HG03196 (cell line): ENCODE results near the gene MCF2L.

Experiments used
- ATAC-seq: cut with Tn5 transposase; IDR thresholded peaks from one replicate; pipeline ENCODE4 v1.9.1; 2021; ENCODE audit not compliant: unreplicated experiment

MCF2L gene

DNA sequence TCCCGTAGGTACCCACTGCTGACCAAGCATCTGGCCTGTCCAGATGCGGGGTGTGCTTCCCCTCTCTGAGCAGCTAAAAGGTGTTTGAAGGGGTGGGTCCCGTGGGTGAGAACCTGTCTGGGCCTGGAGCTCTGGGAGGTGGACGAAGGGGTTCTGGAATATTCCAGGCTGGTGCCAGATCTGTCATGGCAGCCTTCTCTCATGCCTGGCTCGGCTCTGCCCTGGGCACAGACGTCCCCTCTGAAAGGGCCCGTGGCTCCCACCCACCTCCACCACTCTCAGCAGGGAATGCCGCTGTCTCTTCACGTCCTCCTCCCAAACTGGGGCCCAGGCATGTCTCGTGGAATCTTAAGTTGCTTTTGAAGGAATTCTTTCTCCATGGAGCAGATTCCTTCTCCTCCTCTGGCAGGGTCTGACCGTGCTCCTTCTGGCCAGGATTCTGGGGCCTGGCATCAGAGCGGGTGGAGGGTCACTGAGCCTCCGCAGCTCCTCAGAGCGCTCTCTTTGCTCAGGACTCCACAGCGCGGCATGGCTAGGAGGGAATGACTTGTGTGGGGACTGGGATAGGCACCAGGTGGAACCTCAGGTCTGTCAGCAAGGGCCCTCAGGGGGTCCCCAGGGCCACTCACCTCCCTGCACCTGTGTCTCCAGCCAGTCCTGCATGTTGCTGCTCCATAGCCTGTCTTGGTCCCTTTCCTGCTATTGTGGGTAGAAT, 5.9 kb upstream of the MCF2L start:
- ATAC-seq = no peak

DNA sequence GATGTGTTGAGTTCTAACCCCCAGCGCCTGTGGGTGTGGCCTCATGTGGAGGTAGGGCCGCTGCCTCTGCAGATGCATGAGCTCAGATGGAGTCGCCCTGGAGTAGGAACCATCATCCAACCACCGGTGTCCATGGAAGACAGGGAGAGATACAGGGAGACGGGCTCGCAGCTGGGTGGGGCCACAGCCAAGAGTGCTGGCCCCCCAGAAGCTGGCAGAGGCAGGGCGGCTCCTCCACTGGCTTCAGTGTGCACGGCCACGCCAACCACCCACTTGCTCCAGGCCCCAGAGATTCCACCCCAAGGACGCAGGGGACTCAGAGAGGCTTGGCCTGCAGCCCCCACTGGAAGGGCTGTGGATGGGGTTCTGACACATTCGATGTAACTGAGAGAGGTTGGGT, 5.4 kb upstream of the MCF2L start:
- no peak for ATAC-seq

DNA sequence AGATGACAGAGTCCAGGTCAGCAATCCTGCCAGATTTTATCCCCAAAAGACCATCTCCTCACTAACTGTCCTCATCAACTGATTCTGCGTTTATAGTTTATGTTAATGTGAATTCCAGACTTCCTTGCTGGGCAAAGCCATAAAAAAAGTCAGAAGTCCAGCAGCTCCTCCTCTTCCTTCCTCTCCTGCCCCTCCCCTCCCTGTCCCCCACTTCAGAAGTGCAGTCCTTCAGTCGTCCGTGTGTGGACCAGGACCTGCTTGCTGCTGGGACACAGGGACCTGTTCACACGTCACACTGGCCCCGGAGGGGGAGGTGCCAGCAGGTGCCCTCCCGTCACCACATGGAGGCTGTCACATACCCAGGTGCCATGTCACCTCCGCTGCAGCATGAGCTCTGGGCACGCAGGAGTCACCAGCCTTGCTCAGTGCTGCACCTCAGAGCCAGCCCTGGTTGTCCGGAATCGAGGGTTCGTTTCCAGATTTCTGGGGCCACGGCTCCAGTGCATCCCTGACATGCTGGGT, 4.0 kb upstream of the MCF2L start:
- ATAC-seq = no peak

DNA sequence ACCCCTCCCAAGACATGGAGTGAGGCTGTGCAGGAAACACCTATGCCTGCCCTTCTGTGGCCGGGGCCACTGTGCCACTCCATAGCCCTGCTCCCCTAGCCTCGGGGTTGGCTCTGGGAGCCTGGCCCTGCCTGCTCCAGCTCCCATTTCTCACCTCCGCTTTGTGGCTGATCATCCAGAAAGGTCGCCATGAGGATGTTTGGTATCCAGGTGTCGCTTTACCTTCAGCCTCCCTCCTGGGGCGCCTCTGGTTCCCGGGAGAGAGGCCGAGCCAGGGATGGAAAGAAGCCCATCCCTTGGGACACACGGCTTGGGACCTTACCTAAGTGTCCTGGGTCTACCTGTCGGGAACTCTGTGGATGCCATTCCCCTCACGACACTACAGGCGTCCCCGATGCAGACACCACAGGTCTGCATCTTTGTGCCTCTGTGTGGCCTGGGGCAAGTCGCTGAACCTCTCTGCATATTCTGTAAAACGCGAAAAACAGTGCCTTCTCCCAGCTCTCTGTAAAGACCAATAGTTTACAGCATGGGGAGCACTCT, 3.4 kb upstream of the MCF2L start:
- ATAC-seq = no peak

DNA sequence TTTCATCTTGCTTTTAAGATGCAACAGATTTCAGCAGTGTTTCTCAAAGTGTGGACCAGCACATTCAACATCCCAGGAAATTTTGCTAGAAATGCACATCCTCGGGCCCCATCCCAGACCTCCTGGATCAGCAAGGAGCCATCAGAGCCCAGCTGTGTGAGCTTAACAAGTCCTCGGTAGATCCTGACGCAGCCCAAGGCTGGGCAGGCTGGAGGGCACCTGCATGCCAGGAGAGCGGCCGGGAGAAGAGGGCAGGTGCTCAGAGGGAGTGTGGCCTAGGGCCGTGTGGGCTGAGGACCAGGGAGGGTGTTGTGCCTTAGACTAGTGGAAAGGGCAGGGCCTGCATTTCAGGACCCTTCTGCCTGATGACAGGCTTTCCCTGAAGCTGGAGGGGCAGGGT, 2.2 kb upstream of the MCF2L start:
- no peak for ATAC-seq

DNA sequence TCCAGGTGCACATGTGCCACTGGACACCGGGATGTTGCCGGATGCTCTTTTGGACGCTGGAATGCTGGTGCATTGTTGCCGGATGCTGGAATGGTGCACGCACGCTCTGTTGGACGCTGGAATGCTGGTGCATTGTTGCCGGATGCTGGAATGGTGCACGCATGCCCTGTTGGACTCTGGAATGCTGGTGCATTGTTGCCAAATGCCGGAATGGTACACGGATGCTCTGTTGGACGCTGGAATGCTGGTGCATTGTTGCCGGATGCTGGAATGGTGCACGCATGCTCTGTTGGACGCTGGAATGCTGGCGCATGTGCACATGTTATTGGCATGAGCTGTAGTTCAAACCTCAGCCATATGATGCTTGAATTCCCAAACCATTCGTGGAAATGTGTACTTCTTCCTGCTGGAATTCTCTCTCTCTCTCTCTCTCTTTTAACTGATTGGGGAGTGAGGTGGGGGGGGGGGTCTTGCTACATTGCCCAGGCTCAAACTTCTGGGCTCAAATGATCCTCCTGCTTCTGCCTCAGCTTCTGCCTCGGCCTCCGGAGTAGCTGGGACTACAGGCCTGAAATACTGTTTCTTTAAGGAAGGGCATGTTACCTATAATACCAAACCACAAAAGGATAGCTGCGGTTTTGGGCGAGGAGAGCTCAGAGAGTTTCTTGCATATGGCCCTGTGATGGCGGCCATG, 1.2 kb upstream of the MCF2L start:
- no peak for ATAC-seq

DNA sequence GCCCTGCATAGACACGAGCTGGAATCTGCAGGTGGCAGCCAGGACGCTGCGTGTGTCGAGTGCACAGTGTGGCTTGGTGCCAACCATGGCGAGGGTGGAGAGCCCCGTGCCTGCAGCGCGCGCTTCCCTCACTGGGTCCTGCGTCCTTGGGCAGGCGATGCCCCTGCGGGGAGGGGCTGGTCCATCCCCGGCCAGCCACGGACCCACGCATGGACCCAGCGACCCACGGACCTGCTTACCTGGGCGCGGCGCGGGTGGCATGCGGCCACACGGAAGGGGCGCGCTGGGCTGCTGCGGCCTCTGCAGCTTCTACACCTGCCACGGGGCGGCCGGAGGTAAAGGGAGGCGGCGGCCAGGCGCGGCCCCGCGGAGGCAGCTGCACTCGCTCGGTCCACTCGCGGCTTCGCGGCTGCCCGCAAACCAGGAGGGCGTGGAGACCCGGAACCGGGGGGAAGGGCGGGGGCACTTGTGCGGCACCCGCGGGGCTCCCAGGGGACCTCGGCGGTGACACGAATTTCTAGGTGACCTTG, 569 bp upstream of the MCF2L start:
- no peak for ATAC-seq

DNA sequence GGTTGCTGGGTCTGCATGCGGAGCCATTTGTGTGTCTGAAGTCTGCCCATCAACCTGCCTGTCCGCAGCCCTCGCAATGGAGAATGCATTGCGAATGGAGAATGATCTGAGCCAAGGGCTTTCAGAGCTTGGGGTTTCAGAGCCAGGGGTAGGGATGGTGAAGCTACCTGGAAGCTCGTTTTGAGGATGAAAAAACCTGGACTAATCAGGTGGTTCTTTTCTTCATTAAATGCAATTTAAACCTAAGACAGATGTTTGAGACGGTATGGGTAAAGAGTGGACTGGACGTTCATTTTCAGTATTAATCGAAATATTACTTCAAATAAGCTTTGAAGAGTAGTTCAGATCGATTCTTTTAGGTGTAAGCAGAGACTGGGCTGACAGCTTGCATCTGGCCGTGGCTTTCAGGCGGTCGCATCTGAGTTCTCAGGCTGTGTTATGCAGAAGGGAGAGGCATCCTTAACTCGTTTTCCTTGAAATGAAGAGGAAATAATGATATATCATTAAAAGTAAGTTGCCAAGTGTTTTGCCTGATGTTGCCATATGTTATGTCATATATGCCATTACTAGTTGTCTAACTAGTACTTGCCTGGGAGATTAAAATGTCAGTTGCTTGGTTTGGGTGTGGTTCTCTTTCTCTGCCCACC, 801 bp downstream of the MCF2L start:
- ATAC-seq = no peak

DNA sequence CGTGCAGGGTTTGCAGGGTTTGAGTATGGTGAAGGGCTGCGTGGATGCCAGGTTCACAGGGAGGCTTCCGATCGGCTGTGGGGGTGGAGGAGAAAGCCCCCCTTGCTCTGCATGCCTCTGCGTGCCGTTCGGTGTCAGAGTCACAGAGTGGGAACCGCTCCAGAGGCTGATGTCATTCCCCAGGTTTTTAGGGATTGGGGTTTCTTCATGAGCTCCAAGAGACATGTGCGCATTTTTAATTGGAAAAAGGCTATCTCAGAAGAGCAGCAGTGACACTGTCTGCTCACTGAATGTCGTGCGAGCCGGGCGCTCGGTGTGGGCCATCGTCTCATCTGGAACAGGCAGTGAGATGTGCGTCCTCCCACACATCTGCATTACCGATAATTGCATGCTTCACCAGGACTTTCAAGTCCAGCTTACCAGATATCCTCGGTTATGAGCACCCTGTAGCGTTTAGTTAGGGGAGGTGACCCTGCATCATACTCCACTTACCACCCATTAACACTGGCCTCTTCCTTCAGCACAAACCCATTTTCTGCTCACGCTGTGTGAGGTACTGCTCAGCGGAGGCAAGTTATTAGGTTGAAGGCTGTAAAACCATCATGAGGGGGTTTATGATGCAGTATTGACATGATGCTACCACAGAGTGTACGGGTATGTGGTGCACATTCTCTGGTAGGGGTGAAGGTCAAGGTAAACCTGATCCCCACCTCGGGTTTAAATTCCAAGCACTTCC, 1.7 kb downstream of the MCF2L start:
- no peak for ATAC-seq

DNA sequence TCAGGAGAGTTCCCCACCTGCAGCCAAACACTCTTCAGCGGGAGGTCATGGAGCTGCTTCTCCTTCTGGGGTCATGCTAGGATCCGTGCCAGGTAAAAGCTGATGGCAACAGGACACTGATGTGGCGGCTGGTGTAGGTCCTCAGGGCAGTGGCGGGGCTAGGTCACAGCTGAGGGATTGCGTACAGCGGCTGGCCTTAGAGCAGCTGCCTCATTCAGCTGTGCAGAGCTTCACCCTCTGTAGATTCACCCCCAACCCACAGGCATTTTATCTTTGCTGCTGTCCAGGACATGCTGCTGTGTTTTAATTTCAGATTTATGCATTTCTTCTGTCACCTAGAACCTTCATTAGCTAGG, 2.3 kb downstream of the MCF2L start:
- no peak for ATAC-seq

DNA sequence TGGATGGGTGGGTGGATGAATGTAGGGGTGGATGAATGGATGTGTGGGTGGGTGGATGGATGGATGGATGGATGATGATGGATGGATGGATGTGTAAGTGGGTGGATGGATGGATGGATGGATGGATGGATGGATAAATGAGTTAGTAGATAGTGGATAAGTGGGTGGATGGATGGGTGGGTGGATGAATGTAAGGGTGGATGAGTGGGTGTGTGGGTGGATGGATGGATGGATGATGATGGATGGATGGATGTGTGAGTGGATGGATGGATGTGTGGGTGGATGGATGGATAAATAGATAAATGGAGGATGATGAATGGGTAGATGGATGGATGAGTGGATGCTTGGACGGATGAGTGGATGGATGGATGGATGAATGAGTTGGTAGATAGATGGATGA, 3.2 kb downstream of the MCF2L start:
- no peak for ATAC-seq

DNA sequence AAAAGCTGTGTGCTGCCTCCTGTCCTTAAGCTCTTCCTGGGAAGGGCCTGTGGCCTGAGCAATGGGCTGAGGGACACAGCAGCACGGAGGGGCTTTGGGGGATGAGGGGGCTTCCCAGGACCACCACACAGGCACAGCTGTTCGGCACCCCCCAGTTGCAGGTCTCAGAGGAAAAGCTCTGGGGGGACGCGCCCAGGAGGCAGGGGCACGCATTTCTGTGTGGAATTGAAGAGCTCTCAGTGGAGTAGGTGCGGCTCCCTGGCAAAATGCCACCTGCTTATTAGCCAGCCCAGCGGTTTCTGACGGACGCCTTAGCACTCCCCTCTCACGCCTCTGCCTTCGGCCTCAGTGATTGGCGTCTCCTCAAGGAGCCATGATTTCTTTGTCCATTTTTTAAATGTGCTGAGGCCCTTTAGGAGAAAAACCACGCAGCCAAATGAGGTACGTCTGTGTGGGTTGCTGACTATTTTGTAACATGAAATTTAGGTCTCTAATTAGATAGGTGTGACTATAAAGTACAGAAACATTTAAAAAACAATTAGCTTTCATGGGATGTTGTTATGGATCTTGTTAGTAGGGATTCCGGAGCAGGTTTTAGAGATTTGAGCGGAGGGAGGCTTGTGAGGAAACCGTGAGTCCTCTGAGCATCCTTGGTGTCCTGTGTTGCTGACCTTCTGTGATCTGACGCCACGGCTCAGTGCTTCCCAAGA, 4.0 kb downstream of the MCF2L start:
- ATAC-seq = no peak

DNA sequence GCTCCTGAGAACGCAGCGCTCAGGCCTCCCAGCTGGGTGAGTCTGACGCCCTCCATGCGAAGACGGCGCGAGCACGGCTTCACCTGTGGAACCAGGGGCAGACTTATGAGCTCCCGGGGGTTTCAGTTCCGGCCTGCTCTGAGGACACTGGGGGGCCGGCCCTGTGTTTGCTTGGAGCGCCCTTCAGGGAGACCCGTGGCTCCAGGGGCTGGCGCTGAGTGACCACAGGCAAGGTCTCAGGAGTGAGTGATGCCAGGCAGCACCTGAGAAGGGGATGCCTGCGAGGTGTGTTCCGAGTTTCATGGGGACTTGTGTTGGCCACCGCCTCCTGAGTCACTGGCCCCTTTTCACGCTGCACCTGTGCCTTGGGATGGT, 4.5 kb downstream of the MCF2L start:
- ATAC-seq = no peak

DNA sequence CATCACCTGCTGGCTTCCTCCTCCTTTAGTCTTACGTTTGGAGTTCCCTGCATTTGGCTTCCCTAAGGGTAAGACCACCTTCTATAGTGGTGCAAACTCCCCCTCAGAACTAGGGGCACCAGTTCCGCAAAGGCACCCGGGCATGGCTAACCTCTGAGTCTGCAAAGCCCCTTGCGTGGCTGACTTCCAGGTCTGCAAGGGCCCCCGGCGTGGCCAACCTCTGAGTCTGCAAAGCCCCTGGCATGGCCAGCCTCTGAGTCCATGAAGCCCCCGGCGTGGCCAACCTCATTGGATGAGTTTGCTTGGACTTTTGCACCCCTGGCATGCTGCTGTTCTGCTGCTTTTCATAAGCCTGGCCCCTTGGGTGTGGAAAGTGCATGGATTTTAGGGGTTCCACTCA, 5.1 kb downstream of the MCF2L start:
- ATAC-seq = no peak

DNA sequence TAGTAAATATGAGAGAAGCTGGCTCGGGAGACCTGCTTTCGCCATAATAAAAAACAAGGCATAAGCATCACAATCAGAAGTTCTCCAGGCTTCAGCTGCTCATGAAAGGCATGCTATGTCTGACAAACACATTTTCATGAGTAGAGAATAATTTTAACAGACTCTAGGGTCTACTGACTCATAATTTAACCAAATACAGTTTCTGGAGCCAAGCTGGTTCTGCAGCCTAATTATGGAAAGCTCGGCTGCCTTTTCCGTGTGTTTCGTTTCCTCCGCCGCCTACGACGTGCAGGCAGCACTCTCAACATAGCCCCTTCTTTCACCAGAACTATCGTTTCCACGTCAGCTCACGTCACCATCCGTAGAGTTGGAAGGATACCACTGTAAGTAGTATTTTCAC, 5.7 kb downstream of the MCF2L start:
- no peak for ATAC-seq

DNA sequence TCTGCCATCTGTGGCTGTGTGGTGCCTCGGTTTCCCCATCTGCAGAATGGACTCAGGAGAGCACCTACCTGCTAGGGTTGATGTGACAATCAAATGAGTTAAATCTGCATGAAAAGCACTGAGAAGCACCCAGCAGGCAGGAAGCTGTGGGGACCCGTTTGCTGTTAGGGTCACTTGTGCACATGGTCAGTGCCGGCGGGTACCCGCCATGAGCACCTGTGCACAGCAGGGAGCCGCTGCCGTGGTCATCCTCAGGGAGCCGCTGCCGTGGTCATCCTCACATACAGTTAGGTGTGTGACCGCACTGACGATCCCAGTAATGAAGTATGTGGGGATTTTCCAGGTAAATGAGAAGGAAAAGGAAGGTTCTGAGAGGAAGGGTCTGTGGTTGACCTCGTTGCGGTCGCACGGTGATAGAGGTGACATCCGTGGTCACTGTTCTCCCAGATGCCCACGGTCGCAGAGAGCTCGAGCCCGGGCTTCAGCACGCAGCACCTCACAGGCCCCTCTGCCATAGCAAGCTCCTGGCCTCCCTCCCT, 6.5 kb downstream of the MCF2L start:
- no peak for ATAC-seq

DNA sequence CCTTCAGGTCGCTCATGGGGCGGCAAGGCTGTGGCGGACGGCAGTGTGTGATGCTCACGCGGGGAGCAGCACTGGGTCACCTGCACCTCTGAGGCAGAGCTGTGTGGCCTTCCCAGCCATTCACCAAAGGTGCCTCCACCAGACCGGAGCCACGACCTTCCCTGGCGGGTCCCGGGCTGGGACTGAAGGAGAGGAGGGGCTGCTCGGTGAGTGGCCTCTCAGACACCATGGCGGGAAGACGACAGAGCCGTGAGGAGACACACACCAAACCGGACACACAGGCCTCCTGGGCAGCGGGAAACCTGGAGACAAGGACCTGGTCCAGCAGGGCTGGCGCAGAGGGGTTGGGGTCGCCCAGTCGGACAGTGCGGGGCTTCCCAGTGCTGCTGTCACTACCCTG, 7.5 kb downstream of the MCF2L start:
- no peak for ATAC-seq

DNA sequence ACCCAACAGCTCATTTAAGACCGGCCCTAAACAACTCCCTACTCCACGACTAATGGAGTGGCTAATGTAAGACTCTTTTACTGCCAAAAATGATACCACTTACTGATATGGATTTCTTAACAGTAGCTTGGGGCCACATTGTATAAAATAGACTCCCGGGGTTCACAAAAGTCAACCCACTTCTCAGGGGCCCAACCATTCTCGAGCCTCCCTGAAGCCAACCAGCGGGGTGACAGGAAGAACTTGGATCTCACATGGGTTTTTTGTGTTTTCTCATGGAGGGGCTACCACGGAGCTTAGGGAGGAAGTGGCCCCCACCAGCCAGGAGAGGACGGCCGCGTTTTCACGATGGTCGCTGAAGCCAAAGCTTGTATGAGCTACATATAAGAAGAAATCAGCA, 8.1 kb downstream of the MCF2L start:
- no peak for ATAC-seq

DNA sequence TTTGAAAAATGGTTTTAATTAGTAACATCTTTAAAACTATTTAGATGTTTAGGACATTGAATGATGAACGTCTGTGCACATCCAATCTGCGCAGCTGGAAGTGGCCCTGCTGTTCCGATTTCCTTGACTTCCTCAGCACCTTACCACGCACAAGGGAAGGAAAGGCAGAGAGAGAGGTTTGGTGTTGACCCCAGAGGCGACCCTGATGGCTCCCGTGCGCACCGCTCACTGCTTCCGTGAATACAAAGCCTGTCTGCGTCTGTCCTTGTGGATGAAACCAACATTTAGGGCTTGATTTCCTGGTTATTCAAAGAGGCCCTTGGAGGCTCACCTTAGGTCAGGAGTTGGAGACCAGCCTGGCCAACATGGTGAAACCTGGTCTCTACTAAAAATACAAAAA, 8.5 kb downstream of the MCF2L start:
- no peak for ATAC-seq
